Spleen (tissue), 7 donors: ENCODE measurements around the gene BCL11B.

ENCODE experiments used
- CTCF ChIP-seq, 11 experiments: fragments of 200-600 bp in 7 of 11; fragments of 450-650 bp in 4 of 11; sonication (generic) in 4 of 11; IDR thresholded peaks in 8 of 11; conservative IDR thresholded peaks in 3 of 11; 1 replicate in 7 of 11; 2 replicates in 4 of 11; pipeline versions ENCODE4 v1.4.0 to v1.8.0; 2016 to 2021; ENCODE audit warnings: antibody characterized with exemption in 11 of 11, inconsistent platforms in 4 of 11, mild to moderate bottlenecking in 1 of 11
- POLR2A ChIP-seq, 3 donors: fragments of 450-650 bp; IDR thresholded peaks; one replicate each; pipeline ENCODE4 v1.5.1; 2017; ENCODE audit warnings: antibody characterized with exemption in 3 of 3, mild to moderate bottlenecking in 1 of 3
- donor health status: DM: no; HTN: no; CAD: no; lungs with moderate emphysema.
- donor health status: DM: no; HTN: no; CAD: no.
- donor health status: DM: no; HTN: no; CAD: no.

GRCh38 chr14:99289394-99290189, 17.6 kb upstream of the BCL11B start:
- TF ChIP-seq CTCF (IDR thresholded peaks at IDR 0.05 in 8 of 11, conservative IDR thresholded peaks at IDR 0.05 in 3 of 11) = no peak
- no peak for TF ChIP-seq POLR2A (IDR thresholded peaks at IDR 0.05)
